PC-3 (cell line): ENCODE results near the gene ZSWIM4.

Experiments used
- EZH2 ChIP-seq: fragments of 300-600 bp; sonication (generic); IDR thresholded peaks from one replicate; pipeline ENCODE4 v1.6.1; 2017; ENCODE audit warnings: antibody characterized with exemption, mild to moderate bottlenecking, low read length; ENCODE audit not compliant: unreplicated experiment
- TF ChIP-seq, protein P1 (sequence below): fragments of 300-600 bp; sonication (generic); conservative IDR thresholded peaks from 2 replicates; pipeline ENCODE4 v1.5.1; 2017; ENCODE audit warnings: antibody characterized with exemption, low read depth, mild to moderate bottlenecking, low read length

DNA sequence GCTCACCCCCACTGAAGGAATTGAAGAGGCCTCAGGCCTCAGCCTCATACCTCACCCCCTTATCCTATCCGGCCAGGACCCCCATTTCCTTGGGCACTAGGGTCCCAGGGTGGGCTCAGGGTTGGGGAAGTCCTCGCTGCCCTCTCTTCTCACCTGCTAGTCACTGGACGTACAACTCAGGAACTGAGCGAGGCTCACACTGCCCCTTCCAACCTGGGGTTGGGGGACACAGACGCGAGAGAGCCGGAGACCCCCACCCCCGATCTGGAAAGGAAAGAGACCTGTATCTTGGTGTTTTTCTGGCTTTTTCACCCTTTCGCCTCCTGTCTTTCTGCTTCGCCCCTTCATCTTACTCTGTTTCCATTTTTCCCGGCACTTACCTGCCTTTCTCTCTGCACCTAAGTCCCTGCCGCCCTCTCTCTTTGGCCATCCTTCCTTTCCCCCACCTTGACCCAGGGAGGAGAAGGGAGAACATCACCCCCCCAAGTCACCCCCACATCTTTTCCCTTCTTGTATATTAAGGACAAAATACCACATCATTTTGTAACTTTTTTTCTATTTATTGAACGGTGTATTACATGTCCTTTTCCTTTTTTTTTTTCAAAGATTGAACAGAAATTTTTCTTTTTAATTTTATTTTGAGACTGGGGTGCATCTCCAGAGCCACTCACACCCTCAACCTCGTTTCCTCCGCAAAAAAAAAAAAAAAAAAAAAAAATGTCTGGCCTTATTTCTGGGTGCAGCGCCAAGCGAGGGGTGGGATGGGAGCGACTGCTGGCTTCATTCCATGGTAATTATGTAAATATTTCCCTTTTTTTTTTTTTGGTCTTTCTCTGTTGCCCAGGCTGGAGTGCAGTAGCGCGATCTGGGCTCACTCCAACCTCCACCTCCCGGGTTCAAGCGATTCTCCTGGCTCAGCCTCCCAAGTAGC lies 36.6 kb downstream of the ZSWIM4 start:
- TF ChIP-seq, protein P1, sequence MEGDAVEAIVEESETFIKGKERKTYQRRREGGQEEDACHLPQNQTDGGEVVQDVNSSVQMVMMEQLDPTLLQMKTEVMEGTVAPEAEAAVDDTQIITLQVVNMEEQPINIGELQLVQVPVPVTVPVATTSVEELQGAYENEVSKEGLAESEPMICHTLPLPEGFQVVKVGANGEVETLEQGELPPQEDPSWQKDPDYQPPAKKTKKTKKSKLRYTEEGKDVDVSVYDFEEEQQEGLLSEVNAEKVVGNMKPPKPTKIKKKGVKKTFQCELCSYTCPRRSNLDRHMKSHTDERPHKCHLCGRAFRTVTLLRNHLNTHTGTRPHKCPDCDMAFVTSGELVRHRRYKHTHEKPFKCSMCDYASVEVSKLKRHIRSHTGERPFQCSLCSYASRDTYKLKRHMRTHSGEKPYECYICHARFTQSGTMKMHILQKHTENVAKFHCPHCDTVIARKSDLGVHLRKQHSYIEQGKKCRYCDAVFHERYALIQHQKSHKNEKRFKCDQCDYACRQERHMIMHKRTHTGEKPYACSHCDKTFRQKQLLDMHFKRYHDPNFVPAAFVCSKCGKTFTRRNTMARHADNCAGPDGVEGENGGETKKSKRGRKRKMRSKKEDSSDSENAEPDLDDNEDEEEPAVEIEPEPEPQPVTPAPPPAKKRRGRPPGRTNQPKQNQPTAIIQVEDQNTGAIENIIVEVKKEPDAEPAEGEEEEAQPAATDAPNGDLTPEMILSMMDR: no peak
- no peak for TF ChIP-seq EZH2
